ENCODE results near the gene XRCC1. TPM values are rescaled to one million over a fixed set of nuclear protein-coding genes. Genes with fewer than 3 reads are reported as not detected.

The XRCC1 gene, protein sequence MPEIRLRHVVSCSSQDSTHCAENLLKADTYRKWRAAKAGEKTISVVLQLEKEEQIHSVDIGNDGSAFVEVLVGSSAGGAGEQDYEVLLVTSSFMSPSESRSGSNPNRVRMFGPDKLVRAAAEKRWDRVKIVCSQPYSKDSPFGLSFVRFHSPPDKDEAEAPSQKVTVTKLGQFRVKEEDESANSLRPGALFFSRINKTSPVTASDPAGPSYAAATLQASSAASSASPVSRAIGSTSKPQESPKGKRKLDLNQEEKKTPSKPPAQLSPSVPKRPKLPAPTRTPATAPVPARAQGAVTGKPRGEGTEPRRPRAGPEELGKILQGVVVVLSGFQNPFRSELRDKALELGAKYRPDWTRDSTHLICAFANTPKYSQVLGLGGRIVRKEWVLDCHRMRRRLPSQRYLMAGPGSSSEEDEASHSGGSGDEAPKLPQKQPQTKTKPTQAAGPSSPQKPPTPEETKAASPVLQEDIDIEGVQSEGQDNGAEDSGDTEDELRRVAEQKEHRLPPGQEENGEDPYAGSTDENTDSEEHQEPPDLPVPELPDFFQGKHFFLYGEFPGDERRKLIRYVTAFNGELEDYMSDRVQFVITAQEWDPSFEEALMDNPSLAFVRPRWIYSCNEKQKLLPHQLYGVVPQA
- 21.6 and 33.4 TPM in 2 replicates for total RNA-seq

DNA sequence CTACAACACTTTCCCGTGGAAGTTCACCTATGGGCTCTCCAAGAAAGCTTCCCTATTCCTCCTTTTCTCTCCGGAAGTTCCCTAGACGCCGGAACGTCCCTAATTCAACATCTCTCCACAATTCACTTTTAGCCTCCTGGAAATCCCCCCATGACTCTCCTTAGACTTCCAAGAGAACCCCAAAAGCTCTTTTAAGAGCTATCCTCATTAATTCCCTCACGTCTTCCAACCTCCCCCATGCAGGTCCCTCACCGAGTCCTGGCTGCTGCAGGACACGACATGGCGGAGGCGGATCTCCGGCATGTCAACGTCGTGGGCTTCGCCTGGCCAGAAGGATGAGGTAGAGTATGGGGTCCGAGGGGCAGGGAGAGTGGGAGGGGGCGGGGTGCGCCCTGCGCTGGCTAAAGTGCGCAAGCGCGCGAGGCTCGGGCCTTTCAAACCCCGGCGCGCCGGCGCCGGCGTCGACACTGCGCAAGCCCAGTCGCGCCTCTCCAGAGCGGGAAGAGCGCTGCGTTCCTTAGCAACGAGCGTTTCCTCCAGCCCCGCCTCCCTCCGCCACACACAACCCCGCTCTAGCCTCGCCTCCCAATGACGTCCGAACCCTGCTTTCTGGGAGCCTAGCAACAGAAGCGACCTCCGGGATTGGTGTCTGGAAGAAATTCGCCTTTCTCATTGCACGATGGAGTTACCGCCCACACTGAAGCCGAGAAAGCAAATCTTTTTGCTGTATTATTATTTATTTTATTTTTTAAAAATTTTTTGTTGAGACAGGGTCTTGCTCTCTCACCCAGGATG lies at the start of gene XRCC1, which contains the start of gene PINLYP:
XRCC1 (minus strand) TSS at position 372 of the 795 bp plus-strand sequence; CDS start at position 303, 69 bp downstream.
PINLYP (plus strand) TSS at position 646 of the 795 bp plus-strand sequence. CDS start 1,391 bp downstream, outside the sequence.

DNA sequence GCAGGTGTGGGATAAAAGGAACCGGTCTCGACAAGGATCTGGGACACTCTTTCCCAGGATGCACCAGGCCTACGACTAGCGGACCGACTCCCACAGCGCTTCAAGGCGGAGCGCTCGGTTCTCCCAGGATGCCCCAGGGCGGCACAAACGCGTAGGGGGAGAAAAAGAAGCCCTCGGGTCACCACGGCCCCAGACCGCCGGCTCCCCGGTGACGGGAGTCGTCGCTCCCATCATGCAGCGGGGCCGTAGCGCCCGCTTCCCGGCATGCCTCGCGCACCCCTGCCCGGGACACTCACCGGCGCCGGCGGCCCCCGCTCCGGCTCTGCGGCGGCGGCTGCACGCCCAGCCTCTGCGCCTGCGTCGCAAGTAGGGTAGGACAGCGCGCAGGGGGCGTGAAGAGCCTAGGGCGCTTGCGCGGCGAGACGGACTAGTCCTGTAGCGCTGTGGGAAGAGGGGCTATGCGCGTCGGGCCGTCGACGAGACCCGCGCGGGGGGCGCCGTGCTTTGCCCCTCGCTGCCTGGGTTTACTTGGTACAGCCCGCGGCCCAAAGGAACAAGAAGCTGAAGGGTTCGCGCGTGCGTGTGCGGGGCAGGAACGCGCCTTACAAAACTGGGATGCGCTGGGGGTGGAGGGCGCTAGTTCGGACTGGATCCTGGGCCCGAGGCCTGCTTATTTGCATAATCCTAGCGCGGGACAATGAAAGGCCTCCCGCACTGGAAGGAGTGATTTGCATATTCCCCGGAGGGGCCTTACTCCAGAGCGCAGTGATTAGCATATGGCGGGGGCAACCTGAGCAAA lies 44.1 kb upstream of the XRCC1 start, which contains the start of gene ZNF428:
ZNF428 (minus strand) TSS at position 368 of the 799 bp plus-strand sequence. CDS start 5,325 bp downstream, outside the sequence.

DNA sequence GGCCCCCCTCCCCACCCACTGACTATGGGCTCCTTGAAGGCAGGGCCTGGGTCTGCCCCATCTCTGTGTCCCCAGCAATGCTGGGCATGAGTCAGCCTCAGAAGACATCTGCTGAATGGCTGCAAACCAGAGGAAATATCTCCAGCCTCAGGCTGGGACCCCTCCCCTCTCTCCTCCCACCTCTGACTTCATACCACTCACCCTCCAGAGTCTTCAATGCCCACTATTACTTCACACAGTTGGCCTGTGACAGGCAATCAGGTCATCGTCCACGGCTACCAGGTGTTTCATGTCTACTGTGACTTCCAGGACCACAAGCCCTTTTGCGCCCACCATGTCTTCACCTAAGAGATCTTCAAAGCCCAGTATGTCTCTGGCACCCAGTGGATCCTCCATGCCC lies 36.5 kb upstream of the XRCC1 start, which contains the start of gene SRRM5:
SRRM5 (plus strand) TSS at position 301 of the 400 bp plus-strand sequence; CDS start at position 335, 34 bp downstream.

DNA sequence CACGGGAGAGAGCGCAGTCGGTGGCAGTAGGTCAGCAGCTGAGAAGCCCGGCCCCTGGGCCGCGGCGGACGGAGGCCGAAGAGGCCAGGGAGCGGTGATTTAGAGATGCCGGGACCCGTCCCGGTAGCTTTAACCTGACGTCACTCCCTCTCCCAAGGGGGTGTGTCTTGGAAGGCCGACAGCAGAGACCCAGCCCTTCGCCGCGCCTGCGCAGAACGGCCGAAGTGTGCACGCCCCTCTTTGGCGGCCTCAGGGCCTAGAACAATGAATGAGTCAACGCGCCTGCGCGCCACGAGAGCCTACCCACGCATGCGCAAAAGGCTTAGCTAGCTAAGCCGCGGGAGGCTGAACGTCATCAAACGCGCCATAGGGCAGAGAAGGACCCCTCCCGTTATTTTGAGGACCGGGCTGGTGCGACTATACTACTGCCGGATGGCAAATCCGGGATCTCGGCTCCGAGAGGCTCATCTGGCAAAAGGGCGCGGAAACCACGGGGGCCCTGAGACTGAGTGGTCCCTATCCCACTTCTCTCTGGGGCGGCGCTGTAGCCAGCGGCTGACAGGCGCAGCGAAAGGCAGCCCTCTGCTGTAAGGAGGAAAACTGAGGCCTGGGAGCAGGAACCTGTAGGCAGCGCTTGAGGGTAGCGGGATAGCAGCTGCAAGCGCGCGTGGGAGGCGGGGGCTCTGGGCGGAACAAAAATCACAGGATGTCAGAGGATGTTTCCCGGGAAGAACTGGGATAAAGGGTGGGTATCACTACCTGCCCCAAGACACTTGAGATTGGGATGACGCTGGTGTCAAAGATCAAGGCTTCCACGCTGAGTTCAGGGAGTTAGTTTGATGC lies 20.9 kb upstream of the XRCC1 start, which contains the start of the genes IRGQ and ZNF576:
IRGQ (minus strand) TSS at position 136 of the 843 bp plus-strand sequence. CDS start 796 bp downstream, outside the sequence.
ZNF576 (plus strand) TSS at position 597 of the 843 bp plus-strand sequence. CDS start 514 bp downstream, outside the sequence.

DNA sequence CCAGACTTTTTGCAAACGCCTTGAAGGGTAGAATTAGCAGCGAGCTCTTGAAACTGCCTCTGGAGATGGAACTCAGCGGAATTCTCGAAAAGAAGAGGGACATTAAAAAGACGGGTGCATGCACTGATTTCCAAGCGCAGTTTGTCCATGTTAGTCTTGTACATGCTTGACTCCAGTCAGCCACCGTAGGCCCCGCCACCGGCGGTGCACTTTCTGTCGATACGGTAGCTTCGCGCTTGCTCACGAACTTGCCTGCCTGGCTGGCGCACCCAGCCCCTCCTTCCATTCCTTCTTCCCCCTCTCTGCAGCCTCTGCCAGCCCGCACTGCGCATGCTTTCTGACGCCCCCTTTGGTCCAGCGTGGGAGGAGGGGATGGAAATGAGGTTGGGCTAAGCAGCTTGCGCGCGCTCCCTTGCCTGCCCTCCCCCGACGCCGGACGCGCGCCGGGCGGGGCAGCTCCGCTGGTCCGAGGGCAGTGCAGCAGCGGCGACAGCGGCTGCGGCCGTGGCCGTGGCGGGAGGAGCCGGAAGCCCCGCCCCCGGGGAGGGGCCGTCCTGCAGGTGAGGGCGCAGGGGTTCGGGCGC lies 42.3 kb downstream of the XRCC1 start, which contains the start of gene ZNF575:
ZNF575 (plus strand) TSS at position 227 of the 584 bp plus-strand sequence. CDS start 1,235 bp downstream, outside the sequence.

DNA sequence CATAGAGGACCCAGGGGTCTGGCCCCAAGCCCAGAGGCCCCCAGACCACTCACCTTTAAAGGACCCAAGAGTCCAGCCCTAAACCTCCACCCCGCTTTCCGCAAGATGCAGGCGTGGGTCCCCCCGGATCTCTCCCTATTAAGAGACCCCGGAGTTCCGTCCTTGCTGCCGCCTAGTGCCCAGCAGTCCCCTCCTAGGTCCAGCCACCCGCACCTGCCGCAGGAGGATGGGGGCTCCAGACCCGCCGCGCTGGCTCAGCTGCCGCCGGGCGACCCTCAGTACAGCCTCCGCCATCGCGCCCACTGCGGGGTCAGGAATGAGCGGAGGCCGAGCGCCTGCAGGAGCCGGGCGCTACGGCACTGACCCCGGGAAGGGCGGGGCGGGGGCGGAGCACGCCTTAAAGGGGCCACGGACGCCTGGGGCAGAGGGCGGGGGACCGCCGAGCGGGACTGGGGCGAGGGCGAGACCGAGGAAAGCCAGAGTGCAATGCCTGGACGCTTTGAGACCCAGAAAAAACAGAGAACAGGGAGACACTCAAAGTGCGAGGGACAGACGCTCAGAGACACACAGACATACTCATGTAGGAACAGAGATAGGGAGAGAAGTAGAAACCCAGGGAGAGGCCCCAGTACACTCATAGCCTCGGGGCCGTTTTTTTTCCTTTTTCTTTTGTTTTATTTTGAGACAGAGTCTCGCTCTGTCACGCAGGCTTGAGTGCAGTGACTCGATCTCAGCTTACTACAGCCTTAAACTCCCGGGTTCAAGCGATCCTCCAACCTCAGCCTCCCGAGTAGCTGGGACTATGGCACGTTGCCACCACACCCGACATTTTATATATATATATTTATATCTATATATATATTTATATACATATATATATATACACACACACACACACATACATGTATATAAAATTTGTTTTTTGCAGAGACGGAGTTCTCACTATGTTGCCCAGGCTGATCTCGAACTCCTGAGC lies 48.2 kb downstream of the XRCC1 start, which contains the start of gene ETHE1:
ETHE1 (minus strand) TSS at position 318 of the 976 bp plus-strand sequence; CDS start at position 294, 24 bp downstream.

DNA sequence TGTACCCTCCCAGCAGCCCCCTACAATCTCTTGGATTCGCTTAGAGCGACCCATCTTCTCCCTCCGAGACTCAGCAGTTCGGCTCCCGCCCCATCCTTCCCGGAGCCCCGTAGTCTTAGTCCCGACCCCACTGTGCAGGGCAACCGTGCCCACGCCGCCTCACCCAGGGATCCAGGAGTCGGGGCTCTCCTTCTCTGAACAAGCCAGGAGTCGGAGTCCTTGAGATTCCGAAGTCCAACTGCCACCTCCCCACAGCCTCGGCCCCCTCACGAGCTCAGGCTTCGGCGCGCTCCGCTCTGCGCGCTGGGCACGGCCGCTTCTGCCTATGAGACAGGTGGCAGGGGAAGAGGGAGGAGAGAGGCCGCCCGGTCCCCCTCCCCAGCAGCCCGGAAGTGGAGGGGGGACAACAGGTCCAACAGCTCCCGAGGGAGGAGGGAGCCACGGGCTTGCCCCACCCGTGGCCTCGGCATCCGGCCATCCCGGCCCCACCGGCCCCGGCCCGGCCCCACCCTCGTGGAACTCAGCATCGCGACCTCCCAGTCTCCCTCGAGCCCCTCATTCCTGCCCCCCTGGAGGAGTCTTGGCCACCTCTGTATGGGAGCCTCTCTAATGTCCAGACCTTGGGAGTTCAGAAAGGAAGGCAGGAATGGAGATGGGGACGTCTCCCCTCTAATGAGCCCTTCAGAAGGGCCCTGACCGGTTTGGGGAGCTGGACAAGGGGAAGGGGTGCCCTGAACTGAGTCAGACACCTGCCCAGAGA lies 70.7 kb downstream of the XRCC1 start, which contains the start of gene PHLDB3:
PHLDB3 (minus strand) TSS at position 321 of the 760 bp plus-strand sequence. CDS start 628 bp downstream, outside the sequence.

Other genes starting within 250 kb of the XRCC1 start
- gene CD177, start 221.8 kb downstream of the XRCC1 start, total RNA-seq, result 0.78 TPM in 1 of 2 replicates, not detected in the other
- not detected in 2 replicates for gene TEX101, start 160.6 kb downstream of the XRCC1 start, total RNA-seq
- 0.65 and 1.3 TPM in 2 replicates for gene LYPD3, start 109.9 kb downstream of the XRCC1 start, total RNA-seq
- 8.0 and 22.2 TPM in 2 replicates for gene PHLDB3, start 70.8 kb downstream of the XRCC1 start, total RNA-seq
- 89.1 and 93.0 TPM in 2 replicates for gene ETHE1, start 48.3 kb downstream of the XRCC1 start, total RNA-seq
- gene ZNF575, start 42.3 kb downstream of the XRCC1 start, total RNA-seq, result 21.8 TPM in 1 of 2 replicates, not detected in the other
- 4.6 and 5.3 TPM in 2 replicates for gene PINLYP, start 274 bp upstream of the XRCC1 start, total RNA-seq
- gene IRGQ, start 20.6 kb upstream of the XRCC1 start, total RNA-seq, result 15.8 and 43.0 TPM in 2 replicates
- 7.2 and 19.6 TPM in 2 replicates for gene ZNF576, start 21.1 kb upstream of the XRCC1 start, total RNA-seq
- gene SRRM5, start 36.6 kb upstream of the XRCC1 start, total RNA-seq, result 0.26 TPM in 1 of 2 replicates, not detected in the other
- 38.3 and 93.3 TPM in 2 replicates for gene ZNF428, start 44.1 kb upstream of the XRCC1 start, total RNA-seq
- 2.6 and 4.8 TPM in 2 replicates for gene CADM4, start 64.3 kb upstream of the XRCC1 start, total RNA-seq
- gene PLAUR, start 94.6 kb upstream of the XRCC1 start, total RNA-seq, result 119 and 142 TPM in 2 replicates
- not detected in 2 replicates for gene IRGC, start 140.5 kb upstream of the XRCC1 start, total RNA-seq
- gene SMG9, start 179.4 kb upstream of the XRCC1 start, total RNA-seq, result 6.9 and 16.0 TPM in 2 replicates
- gene KCNN4, start 205.4 kb upstream of the XRCC1 start, total RNA-seq, result 5.4 TPM in 1 of 2 replicates, not detected in the other
- 1.3 TPM in 1 of 2 replicates, not detected in the other for gene LYPD5, start 226.9 kb upstream of the XRCC1 start, total RNA-seq